CD4-positive, alpha-beta T cell treated with Interferon gamma for 1 hour (primary cell): Measurements from ENCODE around the gene ST3GAL3.

ENCODE experiments used
- DNase-seq: peaks from one replicate; pipeline ENCODE4 v3.0.0-alpha.2; 2020

ST3GAL3 gene

DNA sequence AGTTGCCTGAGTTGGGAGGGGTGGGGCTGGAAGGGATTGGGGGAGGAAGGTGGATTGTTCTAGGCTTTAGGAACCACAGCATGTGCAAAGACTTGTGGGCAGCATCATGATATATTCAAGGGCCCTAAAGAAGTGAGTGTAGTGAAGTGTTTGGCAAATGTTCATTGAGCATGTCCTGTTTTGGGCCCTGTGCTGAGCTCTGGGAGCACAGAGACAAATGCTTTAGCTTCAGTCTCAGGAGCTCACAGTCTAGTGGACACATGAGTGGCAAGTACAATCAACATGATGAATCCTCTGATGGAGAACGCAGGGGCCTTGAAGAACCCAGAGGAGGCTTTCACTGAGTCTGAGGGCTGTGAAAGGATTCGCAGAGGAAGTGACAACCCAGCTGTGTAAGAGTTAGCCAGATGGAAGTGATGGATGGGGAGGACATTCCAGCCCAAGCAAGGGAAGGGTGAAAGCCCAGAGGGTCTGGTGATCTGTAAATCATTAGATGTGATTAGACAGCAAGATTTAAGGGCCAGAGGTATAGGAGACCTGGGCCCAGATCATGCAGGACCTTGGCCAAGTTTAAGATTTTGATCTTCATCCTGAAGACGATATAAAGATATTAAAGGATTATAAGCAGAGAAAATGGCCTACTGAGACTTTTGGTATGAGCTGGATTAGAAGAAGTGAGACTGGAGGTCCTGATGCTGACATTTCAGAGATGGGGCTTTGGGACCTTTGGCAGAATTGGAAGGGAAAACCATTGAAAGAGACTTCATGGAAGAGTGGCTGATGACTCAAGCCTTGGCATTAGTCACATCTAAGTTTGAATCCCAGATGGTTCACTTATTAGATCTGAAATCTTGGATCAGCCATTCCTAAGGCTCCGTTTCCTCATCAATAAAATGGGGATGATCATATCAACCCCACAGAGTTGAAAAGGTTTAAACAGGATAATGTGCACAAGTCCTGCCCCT, 244.0 kb downstream of the ST3GAL3 start:
- no peak for DNase-seq

DNA sequence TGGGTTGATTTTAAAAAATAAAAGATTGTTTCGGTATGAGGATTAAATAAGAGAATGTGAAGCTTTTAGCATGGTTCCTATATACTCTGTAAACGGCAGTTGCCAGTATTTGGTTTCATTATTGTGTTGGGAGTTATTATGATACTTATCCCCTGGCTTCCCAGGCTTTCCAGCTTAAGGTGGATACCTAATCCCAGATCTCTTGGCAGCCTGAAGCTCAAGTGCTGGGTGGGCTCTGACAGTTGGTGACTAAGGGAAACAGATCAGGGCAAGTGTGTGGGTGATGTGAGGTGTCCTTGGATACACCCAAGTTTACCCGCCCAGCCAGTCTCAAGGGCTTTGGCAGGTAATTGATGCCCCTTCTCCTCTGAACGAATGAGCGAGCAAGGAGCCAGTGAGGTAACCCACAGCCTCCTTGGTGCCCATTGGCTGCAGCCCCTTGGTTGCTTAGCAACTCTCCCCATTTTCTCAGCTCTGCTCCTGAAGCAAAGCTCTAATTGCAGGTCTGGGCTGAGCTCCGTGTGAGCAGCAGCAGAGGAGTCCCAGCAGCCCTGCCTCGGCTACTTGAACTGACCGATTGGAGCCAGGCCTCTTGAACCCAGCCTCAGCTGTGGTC, 245.5 kb downstream of the ST3GAL3 start:
- no peak for DNase-seq

DNA sequence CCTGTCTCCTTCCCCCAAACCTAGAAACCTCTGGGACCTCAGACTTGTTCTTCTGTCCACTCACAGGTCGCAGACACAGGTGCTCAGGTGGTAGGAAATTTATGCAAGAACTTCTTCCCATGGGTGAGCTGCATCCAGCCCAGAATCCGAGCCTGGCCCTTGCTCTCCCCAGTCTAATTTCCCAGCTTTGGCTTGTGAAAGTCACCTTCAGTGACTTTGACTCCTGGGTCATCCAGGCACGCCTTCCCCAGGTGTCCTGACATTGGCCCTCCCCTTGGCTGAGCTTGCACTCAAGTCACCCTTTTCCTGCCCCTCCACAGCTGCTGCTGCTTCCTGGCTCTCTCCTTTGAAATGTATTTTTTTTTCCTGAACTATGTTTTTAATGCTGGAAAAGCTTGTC, 246.0 kb downstream of the ST3GAL3 start:
- DNase-seq, result no peak

GRCh38 chr1:43954036-43954435, 246.7 kb downstream of the ST3GAL3 start:
- DNase-seq, result no peak

DNA sequence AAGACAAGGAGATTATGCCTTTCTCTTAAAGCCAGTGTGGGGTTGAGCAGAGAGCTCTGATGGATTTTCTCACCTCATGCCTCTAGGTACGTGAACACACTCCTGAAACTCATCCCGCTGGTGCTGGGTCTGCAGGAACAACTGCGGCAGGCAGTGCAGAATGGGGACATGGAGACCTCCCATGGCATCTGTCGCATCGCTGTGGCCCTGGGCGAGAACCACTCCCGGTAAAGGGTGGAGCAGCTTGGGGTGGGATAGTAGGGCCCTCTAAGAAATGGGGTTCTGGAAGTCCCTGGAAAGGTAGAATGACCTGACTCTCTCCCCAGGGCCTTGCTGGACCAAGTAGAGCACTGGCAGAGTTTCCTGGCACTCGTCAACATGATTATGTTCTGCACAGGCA, 248.9 kb downstream of the ST3GAL3 start:
- DNase-seq, result no peak

DNA sequence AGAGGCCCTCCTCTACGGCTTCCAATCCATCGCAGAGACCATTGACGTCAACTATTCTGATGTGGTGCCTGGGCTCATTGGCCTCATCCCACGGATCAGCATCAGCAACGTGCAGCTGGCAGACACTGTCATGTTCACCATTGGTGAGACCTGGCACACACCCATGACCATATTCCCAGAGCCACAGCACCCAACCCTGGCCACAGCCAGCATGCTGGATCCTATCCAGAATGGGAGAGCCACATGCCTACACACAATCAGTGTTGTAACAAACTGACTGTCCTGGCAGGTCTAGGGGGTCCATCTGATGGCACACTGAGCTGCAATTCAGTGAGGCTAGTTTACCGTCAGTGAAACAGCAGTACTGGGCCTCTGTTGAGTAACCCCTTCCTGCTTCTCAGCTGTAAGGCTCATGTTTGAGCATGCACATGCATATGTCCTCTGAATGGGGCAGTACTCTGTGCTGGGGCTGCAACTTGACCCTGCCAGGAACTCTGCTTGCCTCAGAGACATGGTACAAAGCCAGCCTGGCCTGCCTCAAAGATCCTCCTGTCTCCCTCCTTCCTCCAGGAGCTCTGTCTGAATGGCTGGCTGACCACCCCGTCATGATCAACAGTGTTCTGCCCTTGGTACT, 250.2 kb downstream of the ST3GAL3 start:
- no peak for DNase-seq

DNA sequence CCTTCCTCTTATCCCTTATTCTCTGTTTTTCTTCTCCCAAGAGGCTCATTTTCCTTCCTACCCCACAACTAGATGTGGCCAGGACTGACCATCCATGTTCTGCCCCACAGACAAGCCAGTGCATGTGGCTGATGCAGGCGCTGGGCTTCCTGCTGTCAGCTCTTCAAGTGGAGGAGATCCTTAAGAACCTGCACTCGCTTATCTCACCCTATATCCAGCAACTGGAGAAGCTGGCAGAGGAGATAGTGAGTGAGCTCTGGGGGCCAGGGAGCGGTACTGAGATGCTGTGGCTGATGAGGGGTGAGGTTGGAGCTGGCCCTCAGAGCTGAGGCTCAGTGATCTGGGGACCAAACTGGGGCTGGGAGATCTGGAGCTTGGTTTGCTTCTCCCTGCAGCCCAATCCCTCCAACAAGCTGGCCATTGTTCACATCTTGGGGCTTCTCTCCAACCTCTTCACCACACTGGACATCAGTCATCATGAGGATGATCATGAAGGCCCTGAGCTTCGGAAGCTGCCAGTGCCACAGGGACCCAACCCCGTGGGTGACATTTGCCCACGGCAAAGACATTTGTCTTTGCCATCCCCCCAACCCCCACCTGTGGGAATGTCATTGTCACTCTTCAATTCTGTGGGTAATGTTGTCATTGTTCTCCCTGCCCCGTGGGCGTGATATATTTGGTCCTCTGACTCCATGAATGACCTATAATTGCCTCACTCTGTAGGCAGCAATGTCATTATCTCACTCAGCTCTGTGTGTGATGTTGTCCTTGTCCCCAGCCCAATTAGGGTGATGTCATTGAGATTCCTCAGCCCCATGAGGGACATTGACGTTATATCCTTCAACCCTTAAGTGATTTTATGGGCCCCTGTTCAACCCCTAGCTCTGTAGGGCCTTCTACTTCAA, 251.3 kb downstream of the ST3GAL3 start:
- DNase-seq, result no peak

DNA sequence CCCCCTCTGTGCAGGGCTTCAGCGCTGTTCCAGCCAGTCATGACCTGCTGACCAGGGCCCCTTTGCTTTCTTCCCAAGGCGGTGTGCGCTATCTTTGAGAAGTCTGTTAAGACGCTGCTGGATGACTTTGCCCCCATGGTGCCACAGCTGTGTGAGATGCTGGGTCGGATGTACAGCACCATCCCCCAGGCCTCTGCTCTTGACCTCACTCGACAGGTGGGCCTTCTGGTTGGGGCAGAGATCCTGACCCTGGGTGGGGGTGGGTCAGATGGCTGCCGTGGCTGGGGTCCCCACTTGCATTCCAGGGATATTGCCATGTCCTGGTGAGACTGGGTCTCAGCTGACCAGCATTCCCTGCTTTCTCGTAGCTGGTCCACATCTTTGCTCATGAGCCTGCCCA, 253.5 kb downstream of the ST3GAL3 start:
- DNase-seq, result no peak

- no peak for DNase-seq
These were observed 254.4 kb downstream of the ST3GAL3 start for GRCh38 chr1:43961692-43962091.

GRCh38 chr1:43962324-43962723, 255.0 kb downstream of the ST3GAL3 start:
- no peak for DNase-seq

GRCh38 chr1:43963006-43963405, 255.7 kb downstream of the ST3GAL3 start:
- DNase-seq, result no peak

GRCh38 chr1:43963890-43964289, 256.6 kb downstream of the ST3GAL3 start:
- DNase-seq, result no peak

DNA sequence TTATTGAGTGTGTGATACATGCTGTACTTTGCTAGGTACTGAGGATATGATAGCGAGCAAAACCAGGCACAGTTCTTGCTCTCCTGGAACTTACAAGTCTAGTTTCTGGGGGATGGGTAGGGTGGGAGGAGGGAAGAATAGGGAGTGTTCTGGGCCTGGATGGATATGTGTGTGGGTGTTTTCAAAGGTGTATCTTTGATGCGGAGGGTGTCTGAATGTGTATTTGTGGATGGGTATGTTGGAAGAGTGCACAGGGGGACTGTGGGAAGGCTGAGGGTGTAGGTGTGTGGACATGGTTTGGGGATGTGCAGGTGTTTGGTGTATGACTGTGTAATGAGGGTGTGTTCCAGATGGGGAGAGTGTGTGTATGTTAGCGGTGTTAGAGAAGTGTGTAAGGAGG, 258.0 kb downstream of the ST3GAL3 start:
- DNase-seq, result no peak

DNA sequence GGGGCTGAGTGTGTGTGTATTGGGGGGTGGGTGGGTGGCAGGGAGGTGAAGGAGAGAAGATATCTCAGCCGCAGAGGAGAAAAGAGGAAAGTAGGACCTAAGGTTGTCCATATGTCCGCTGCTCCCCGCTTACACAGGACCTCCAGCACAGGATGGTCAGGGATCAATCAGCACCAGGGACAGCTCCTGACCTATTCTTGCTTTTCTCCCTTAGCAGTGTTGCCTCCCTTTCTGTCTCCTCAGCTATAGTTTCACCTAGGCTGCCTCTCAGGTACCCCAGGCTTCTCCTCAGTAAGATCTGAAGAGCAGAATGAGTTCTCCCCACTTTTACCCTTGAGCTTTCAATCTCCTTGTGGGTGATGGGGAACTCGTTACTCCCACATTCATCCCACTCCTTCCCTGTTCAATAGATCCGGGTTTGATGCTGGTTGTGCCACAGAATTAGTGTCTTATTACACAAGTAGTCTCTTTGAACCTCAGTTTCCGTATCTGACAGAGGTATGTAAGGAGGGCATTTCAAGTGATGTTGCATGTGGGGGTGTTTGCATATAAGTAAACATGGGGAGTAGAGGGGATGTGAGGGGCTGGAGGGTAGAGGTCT, 261.1 kb downstream of the ST3GAL3 start:
- no peak for DNase-seq

- DNase-seq, result no peak
These were observed 262.0 kb downstream of the ST3GAL3 start for GRCh38 chr1:43969416-43969745.

DNA sequence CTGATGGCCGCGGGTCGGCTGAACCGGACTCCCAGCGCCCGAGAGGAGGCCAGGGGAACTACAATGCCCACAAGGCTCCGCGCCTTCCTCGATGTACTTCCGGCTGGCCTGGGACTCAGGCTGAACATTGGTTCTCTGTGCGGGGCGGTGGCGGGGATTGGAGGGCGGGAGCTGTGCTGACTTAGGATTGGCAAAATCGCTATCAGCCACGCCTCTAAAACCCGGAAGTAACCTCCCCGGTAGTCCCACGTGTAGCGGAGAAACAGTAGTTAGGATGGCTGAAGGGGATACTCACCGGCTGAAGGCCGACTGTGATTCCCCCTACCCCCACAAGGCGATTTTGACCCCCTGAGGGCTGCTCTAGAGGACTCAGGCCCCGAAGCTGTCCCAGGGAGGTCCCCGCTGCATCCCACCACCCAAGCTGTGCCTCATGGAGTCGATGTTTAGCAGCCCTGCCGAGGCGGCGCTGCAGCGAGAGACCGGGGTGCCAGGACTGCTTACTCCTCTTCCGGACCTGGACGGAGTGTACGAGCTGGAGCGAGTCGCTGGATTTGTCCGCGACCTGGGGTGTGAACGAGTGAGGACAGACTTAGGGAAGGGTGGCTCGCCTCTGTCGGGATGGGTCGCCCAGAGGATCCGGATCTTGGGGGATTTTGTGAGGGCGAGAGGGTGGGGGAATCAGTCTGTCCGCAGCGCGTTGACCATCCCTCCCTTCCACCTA, 262.6 kb downstream of the ST3GAL3 start, which contains the start of gene DPH2:
Gene DPH2, plus strand, starts transcription at position 265 of the 721 bp plus-strand sequence. Its CDS starts 166 bp downstream, at position 431.
- peak; percentile 96 for DNase-seq

DNA sequence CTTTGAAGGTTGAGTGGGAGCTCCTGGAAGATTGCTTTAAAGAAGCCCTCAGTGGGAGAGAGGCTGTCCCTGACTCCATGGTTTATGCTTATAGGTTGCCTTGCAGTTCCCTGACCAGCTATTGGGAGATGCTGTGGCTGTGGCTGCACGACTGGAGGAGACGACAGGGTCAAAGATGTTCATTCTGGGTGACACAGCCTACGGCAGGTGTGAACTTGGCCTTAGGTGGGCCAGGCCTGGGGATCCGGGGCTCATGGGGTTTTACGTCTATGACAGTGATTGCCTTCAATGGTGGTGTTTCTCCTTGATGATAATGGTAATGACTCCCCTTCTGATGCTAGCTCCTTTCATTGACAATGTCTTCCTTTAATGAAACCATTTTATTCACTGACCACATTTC, 263.2 kb downstream of the ST3GAL3 start:
- no peak for DNase-seq

- DNase-seq, result no peak
These were observed 263.6 kb downstream of the ST3GAL3 start for GRCh38 chr1:43970911-43971310.

GRCh38 chr1:43971336-43971980, 264.1 kb downstream of the ST3GAL3 start:
- no peak for DNase-seq

GRCh38 chr1:43973981-43974442, 266.7 kb downstream of the ST3GAL3 start:
- DNase-seq, result no peak
